Measurements from ENCODE around the gene OR6V1. TPM values are rescaled to one million over a fixed set of nuclear protein-coding genes. Genes with fewer than 3 reads are reported as not detected.

The OR6V1 gene
- polyA plus RNA-seq, 3 donors, result not detected

DNA sequence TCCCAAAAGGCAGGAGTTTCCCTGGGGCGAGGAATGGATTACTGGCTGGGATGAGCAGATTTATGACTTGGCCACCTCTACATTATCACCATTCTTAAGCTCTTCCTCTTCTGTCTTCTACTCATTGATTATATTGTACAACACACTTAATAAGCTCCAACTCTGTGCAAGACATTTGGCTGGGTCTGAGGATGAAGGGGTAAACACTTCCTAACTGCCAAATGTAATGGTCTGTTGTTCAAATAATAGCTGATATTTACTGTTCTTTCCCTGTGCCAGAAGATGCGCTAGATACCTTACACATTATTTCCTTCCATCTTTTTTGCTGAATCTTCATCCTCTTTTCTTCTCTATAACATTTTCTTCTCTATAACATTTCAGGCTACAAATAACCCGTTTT is 11.6 kb downstream of the OR6V1 start:
- no peak overlapping the region for H3K9ac ChIP-seq (ENCODE audit: insufficient read depth, low read length, poor library complexity, severe bottlenecking)
- no peak overlapping the region for H3K27ac Mint-ChIP-seq
- peaks cover 1 to 13% (median 10%) of the 10 kb centered on the region in 7 donors for H3K9me3 Mint-ChIP-seq
- peaks cover 0 to 2% (median 0%) of the 10 kb centered on the region in 3 donors for H3K27me3 Mint-ChIP-seq (ENCODE audit: low read depth in 3 of 3)
- H3K27me3 ChIP-seq (ENCODE audit: control insufficient read depth in 2 of 2, insufficient read depth in 2 of 2, low read length in 2 of 2), result no peaks in the 10 kb centered on the region
- WGBS (ENCODE audit: insufficient coverage), result 83% methylated on average over 2 of the region's 3 CpGs
- H3K36me3 ChIP-seq (replicated peaks in 1 of 2; ENCODE audit: control insufficient read depth in 1 of 2, insufficient read depth in 2 of 2, low read length in 2 of 2), result no peaks in the 10 kb centered on the region
- no peak overlapping the region for H3K27ac ChIP-seq (ENCODE audit: low read depth in 1 of 2, low read length in 2 of 2)
- peaks cover 9% of the 10 kb centered on the region for H3K4me1 Mint-ChIP-seq
- no peaks in the 10 kb centered on the region for H3K4me1 ChIP-seq (ENCODE audit: control insufficient read depth in 1 of 2, insufficient read depth in 2 of 2, low read length in 2 of 2)
- peaks cover 0 to 5% of the 10 kb centered on the region in 2 donors for H3K9me3 ChIP-seq (replicated peaks in 1 of 2; ENCODE audit: control insufficient read depth in 1 of 2, insufficient read depth in 1 of 2, low read length in 2 of 2)
- no peaks in the 10 kb centered on the region for H3K36me3 Mint-ChIP-seq
- no peaks in the 10 kb centered on the region for H4K20me1 ChIP-seq (ENCODE audit: insufficient read depth, low read length)
- no peak for DNase-seq
- no peak overlapping the region for H3K4me2 ChIP-seq (replicated peaks; ENCODE audit: extremely low read depth, low read length, poor library complexity, severe bottlenecking)
- no peak overlapping the region for H3K4me3 ChIP-seq (replicated peaks in 1 of 3; ENCODE audit: low read depth in 2 of 3, low read length in 3 of 3)
- H3K79me2 ChIP-seq (ENCODE audit: insufficient read depth, low read length), result no peaks in the 10 kb centered on the region
- no peak overlapping the region for H3K4me3 Mint-ChIP-seq
- H2AFZ ChIP-seq (ENCODE audit: insufficient read depth, low read depth, low read length, poor library complexity, severe bottlenecking), result no peak overlapping the region
- intact Hi-C loops (cut with micrococcal nuclease), result no loop called here
- TF ChIP-seq, protein P1, sequence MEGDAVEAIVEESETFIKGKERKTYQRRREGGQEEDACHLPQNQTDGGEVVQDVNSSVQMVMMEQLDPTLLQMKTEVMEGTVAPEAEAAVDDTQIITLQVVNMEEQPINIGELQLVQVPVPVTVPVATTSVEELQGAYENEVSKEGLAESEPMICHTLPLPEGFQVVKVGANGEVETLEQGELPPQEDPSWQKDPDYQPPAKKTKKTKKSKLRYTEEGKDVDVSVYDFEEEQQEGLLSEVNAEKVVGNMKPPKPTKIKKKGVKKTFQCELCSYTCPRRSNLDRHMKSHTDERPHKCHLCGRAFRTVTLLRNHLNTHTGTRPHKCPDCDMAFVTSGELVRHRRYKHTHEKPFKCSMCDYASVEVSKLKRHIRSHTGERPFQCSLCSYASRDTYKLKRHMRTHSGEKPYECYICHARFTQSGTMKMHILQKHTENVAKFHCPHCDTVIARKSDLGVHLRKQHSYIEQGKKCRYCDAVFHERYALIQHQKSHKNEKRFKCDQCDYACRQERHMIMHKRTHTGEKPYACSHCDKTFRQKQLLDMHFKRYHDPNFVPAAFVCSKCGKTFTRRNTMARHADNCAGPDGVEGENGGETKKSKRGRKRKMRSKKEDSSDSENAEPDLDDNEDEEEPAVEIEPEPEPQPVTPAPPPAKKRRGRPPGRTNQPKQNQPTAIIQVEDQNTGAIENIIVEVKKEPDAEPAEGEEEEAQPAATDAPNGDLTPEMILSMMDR (IDR thresholded peaks at IDR 0.05), result no peak

DNA sequence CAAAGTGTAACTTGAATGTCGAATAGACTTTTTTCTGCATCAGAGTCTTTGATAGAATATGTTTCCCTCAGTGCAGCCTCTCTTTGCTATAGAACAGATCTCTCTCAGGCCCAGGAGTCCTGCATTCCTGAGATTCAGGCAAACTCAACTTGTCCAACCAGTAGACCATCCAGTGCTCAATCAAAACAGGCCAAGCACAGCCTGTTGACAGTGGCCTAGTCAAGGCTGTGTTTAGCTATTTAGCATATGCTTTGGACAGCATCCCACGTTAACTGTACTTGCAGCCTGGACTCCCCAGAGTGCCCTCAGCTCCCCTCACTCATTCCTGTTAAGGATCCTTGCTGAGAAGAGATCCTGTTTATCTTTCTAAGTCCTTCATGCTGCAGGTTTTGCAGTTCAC is 16.3 kb downstream of the OR6V1 start:
- no peaks in the 10 kb centered on the region for H3K36me3 Mint-ChIP-seq
- H3K9me3 Mint-ChIP-seq, result peaks cover 0 to 11% (median 7%) of the 10 kb centered on the region in 7 donors
- no peaks in the 10 kb centered on the region for H3K9me3 ChIP-seq (replicated peaks in 1 of 2; ENCODE audit: control insufficient read depth in 1 of 2, insufficient read depth in 1 of 2, low read length in 2 of 2)
- TF ChIP-seq, protein P1 (IDR thresholded peaks at IDR 0.05), result no peak
- no peak overlapping the region for H3K27ac ChIP-seq (ENCODE audit: low read depth in 1 of 2, low read length in 2 of 2)
- no peaks in the 10 kb centered on the region for H3K27me3 ChIP-seq (ENCODE audit: control insufficient read depth in 2 of 2, insufficient read depth in 2 of 2, low read length in 2 of 2)
- no peak overlapping the region for H3K4me3 ChIP-seq (replicated peaks in 1 of 3; ENCODE audit: low read depth in 2 of 3, low read length in 3 of 3)
- no peak overlapping the region for H2AFZ ChIP-seq (ENCODE audit: insufficient read depth, low read depth, low read length, poor library complexity, severe bottlenecking)
- no peaks in the 10 kb centered on the region for H3K4me1 Mint-ChIP-seq
- H3K4me2 ChIP-seq (replicated peaks; ENCODE audit: extremely low read depth, low read length, poor library complexity, severe bottlenecking), result no peak overlapping the region
- DNase-seq, result no peak
- H3K27ac Mint-ChIP-seq, result no peak overlapping the region
- no peaks in the 10 kb centered on the region for H4K20me1 ChIP-seq (ENCODE audit: insufficient read depth, low read length)
- H3K9ac ChIP-seq (ENCODE audit: insufficient read depth, low read length, poor library complexity, severe bottlenecking), result no peak overlapping the region
- intact Hi-C loops (cut with micrococcal nuclease), result no loop called here
- 88% methylated on average over 1 of the region's 2 CpGs for WGBS (ENCODE audit: insufficient coverage)
- no peaks in the 10 kb centered on the region for H3K79me2 ChIP-seq (ENCODE audit: insufficient read depth, low read length)
- H3K4me3 Mint-ChIP-seq, result no peak overlapping the region
- H3K36me3 ChIP-seq (replicated peaks in 1 of 2; ENCODE audit: control insufficient read depth in 1 of 2, insufficient read depth in 2 of 2, low read length in 2 of 2), result no peaks in the 10 kb centered on the region
- no peaks in the 10 kb centered on the region for H3K4me1 ChIP-seq (ENCODE audit: control insufficient read depth in 1 of 2, insufficient read depth in 2 of 2, low read length in 2 of 2)
- H3K27me3 Mint-ChIP-seq (ENCODE audit: low read depth in 3 of 3), result peaks cover 2 to 5% (median 2%) of the 10 kb centered on the region in 3 donors

Measured in CD14-positive monocyte (primary cell).